ENCODE data around the gene GPD2.

GPD2 gene

GRCh38 chr2:156536534-156536933, 100.4 kb downstream of the GPD2 start:
- no peak for DNase-seq

- peak; percentile 76 for DNase-seq
These were observed 101.0 kb downstream of the GPD2 start for GRCh38 chr2:156537141-156537540.

DNA sequence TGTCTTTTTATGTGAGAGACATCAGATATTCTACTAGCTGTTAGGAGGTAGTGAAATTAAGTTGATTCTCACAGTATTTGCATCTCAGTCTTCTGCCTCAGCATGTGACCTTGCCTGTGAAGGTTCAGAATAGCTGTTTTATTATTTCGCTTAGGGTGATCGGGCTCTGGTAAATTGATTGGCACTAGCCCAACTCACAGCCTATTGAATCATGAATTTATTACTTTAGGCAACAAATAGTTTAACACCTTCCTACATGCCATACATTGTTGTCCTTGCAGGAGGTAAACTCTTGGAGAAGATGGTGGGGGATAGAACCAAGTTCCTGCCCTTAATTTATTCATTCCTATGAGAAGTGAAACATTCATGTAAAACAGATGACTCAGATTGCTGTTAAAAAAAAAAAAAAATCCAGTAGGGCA, 101.9 kb downstream of the GPD2 start:
- peak; percentile 75 for DNase-seq

GRCh38 chr2:156539086-156539860, 103.1 kb downstream of the GPD2 start:
- peak; percentile 4 for DNase-seq

GRCh38 chr2:156540706-156541105, 104.5 kb downstream of the GPD2 start:
- peak; percentile 12 for DNase-seq

DNA sequence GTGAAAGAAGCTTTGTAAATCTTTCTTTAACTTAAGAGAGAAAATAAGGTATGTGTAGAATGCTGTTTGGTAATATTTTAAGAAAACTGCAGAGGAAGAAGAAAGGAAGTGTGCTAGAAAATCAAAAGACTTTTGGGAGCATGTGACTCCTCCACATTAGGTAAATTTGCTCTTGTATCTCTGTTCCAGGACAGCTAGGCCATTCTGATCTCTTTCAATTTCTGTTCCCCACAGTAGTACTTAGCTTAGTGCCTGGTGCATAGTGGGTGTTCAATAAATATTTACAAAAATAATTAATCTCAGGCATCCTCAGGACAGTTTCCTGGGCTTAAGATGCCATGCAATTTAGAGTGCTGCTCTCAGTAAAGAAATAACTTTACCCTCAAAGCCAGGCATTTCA, 105.0 kb downstream of the GPD2 start:
- no peak for DNase-seq

GRCh38 chr2:156541706-156542105, 105.5 kb downstream of the GPD2 start:
- DNase-seq, result no peak

GRCh38 chr2:156548413-156548812, 112.2 kb downstream of the GPD2 start:
- no peak for DNase-seq

DNA sequence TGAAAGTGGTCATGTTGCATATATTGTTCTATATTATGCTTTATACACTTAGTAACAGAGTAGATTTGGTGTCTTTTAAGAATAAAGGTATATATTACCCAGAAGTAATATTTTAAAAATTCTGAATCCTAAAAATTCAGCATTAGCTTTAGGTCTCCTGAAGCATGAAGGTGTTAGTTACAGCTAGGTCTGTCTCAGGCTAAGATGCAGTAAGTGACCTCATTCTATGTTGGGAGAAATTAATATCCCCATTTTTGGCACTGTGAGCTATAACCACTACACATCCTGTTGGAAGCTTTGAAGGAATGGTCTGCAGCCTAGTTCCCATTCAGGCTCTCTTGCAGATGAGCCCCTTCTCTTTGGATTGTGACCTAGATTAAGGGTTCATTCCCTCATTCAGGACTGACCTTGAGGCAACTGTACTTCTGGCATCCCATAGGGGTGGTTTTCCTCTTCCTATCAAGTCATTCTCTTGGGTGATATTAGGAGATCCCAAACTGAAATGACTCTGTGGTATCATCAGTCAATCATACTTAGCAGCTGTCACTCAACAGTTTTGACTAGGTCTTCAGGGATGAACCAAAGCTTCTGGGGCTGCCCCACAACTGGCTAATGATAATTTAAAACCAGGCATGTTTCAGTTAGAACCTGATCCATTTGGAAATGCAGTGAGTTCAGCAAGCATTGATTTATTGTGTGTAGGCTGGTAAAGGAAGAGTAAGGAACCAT, 117.7 kb downstream of the GPD2 start:
- DNase-seq, result no peak

- no peak for DNase-seq
These were observed 125.1 kb downstream of the GPD2 start for GRCh38 chr2:156561326-156561725.

- DNase-seq, result no peak
These were observed 125.9 kb downstream of the GPD2 start for GRCh38 chr2:156562124-156562523.

- no peak for DNase-seq
These were observed 128.0 kb downstream of the GPD2 start for GRCh38 chr2:156563994-156564753.

- peak; percentile 94 for DNase-seq
These were observed 129.0 kb downstream of the GPD2 start for GRCh38 chr2:156565066-156565710.

DNA sequence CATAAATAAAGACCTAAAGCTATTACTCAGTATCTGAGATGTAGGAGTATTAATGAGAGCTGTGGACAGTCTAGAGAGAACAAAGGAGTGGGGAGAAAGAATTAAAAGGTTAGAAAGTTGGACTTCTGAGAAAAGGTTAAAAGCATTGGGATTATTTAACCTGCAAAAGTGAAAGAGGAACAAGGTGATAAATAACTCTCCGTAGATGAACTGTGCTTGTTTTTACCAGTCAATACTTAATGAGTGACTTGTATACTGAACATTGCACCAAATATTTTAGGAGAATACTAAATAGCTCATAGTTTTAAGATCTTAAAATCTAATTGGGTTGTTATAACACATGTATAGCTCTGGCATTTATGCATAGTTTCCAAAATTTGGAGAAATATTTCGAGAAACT, 137.5 kb downstream of the GPD2 start:
- no peak for DNase-seq

DNA sequence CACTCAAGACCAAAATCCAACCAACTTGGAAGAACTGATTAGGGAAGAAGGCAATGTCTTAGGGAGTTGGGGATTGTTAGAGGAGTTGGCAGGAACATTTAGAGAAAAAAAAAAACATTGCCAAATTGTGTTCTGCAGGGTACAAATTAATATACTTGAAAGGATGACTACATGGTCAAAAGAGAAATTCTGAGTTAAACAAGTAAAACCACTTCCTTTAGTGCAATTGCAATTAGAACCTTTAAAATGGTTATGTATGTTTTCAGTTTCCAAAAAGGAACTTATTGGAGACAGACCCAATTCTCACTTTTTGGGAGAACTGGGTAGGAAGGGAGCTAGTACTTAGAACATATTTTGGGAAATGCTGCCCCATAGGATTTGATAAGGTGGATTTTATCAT, 137.9 kb downstream of the GPD2 start:
- no peak for DNase-seq

DNA sequence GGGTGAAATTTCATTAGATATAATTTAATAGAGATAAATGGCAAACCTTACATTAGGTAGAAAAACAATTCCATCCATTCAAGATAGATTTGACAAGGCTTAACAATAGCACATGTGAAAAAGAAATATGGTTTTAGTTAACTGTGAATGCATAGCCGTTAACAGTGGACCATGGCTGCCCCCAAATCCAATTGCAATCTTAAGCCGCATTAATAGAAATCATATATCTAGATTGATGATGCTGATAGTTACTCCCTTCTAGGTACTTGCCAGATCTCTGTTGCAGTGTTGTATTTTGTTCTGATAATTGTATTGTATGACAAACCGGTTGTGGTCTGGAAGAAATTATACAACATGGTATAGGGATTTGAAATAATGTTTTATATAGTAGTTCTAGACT, 139.8 kb downstream of the GPD2 start:
- DNase-seq, result no peak

- no peak for DNase-seq
These were observed 144.3 kb downstream of the GPD2 start for GRCh38 chr2:156580501-156580900.

GRCh38 chr2:156581280-156581679, 145.1 kb downstream of the GPD2 start:
- DNase-seq, result no peak

DNA sequence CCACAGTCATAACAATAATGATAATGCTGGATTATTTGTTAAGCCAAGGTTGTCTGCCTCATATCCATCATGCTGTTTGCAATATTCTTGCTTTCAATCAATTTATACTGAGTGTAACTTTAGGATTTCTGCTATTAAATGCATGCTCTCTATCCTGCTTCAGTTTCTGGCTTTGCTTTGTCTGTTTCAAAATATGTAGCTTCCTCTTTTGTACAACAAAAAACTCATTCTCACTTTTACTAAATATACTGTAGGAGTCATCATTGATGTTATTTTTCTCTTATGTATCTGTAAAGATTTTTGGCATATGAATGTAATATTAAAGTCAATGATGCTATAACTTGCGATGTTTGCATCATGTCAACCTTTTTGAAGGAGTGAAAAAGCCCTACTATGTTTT, 149.3 kb downstream of the GPD2 start:
- no peak for DNase-seq

- DNase-seq, result no peak
These were observed 150.4 kb downstream of the GPD2 start for GRCh38 chr2:156586621-156587020.

- peak; percentile 52 for DNase-seq
These were observed 153.4 kb downstream of the GPD2 start for GRCh38 chr2:156589381-156590079.

DNA sequence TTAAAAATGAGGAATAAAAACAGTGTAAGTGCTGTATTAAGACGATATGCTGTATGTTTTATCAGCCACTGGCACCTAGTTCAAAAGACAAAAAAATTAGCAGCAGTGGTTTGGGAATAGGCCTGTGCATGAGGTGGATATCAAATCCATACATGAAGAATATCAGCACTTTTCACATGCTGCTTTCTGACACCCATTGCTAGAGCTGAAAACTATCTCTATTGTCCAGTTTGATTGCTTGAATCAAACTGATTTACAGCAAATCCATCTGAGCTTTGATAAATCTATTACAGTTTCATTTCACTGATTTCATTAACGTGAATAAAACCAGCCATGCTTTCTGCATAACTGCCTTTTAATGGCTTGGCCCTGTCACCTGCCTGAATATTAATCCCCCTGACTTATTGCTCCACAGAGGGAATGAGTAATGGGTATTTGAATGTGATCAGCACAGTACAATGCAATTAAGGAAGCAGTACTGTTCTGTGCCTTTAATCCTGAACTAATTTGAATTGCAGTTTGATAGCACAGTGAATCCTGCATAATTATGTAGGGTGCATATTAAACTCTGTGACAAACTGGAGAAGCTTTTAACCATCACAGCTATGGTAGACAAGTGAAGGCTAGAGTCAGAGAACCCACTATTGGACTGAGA, 154.0 kb downstream of the GPD2 start:
- DNase-seq, result no peak

Measured in fibroblast of upper back skin (primary cell).